Transverse colon (tissue), 4 donors: Measurements from ENCODE around the gene ZNF860.

Source experiments
- EP300 ChIP-seq: sonication (generic); formaldehyde crosslinking; IDR thresholded peaks from one replicate; pipeline ENCODE4 v1.6.1; 2017; ENCODE audit warnings: antibody characterized with exemption, low read depth
- POLR2A ChIP-seq: fragments of 450-650 bp; IDR thresholded peaks from one replicate; pipeline ENCODE4 v1.6.1; 2016; ENCODE audit warnings: antibody characterized with exemption, mild to moderate bottlenecking, moderate library complexity
- POLR2AphosphoS5 ChIP-seq, 3 donors: sonication (generic); formaldehyde crosslinking; IDR thresholded peaks; one replicate each; pipeline ENCODE4 v1.6.1; 2016; ENCODE audit warnings: antibody characterized with exemption in 3 of 3
- TF ChIP-seq, protein P1 (sequence below), 5 experiments: fragments of 200-600 bp in 3 of 5; fragments of 450-650 bp in 2 of 5; sonication (generic) in 3 of 5; IDR thresholded peaks; 1 replicate in 2 of 5; 2 replicates in 3 of 5; pipeline ENCODE4 v1.5.1; 2016 to 2017; ENCODE audit warnings: antibody characterized with exemption in 5 of 5, inconsistent platforms in 3 of 5, mild to moderate bottlenecking in 2 of 5, moderate library complexity in 1 of 5

GRCh38 chr3:32009101-32009500 lies 27.6 kb downstream of the ZNF860 start:
- TF ChIP-seq, protein P1, sequence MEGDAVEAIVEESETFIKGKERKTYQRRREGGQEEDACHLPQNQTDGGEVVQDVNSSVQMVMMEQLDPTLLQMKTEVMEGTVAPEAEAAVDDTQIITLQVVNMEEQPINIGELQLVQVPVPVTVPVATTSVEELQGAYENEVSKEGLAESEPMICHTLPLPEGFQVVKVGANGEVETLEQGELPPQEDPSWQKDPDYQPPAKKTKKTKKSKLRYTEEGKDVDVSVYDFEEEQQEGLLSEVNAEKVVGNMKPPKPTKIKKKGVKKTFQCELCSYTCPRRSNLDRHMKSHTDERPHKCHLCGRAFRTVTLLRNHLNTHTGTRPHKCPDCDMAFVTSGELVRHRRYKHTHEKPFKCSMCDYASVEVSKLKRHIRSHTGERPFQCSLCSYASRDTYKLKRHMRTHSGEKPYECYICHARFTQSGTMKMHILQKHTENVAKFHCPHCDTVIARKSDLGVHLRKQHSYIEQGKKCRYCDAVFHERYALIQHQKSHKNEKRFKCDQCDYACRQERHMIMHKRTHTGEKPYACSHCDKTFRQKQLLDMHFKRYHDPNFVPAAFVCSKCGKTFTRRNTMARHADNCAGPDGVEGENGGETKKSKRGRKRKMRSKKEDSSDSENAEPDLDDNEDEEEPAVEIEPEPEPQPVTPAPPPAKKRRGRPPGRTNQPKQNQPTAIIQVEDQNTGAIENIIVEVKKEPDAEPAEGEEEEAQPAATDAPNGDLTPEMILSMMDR (IDR thresholded peaks at IDR 0.05), result no peak
- TF ChIP-seq POLR2A (no peak), POLR2AphosphoS5 (IDR thresholded peaks at IDR 0.05) (no peak), EP300 (no peak)
